Coronary artery (tissue), 2 donors: ENCODE measurements around the gene IDS.
"Not testable (repeated sequence)": the region's sequence is repeated elsewhere in the genome, so short reads cannot be mapped to it uniquely, and the experiment has no call there.

Source experiments
- DNase-seq: peaks from one replicate; pipeline ENCODE4 v3.0.0-alpha.2; 2017; ENCODE audit warnings: low spot score
- H3K27ac ChIP-seq, 2 donors: fragments of 200-600 bp; sonication (generic); one replicate each; pipeline ENCODE4 v1.5.1; 2016 to 2019
- H3K4me3 ChIP-seq: fragments of 200-600 bp; sonication (generic); 2 replicates; pipeline ENCODE4 v1.5.1; 2016; ENCODE audit warnings: mild to moderate bottlenecking, moderate library complexity
- CTCF ChIP-seq: fragments of 200-600 bp; sonication (generic); IDR thresholded peaks from one replicate; pipeline ENCODE4 v1.5.1; 2019; ENCODE audit warnings: antibody characterized with exemption

IDS gene

DNA sequence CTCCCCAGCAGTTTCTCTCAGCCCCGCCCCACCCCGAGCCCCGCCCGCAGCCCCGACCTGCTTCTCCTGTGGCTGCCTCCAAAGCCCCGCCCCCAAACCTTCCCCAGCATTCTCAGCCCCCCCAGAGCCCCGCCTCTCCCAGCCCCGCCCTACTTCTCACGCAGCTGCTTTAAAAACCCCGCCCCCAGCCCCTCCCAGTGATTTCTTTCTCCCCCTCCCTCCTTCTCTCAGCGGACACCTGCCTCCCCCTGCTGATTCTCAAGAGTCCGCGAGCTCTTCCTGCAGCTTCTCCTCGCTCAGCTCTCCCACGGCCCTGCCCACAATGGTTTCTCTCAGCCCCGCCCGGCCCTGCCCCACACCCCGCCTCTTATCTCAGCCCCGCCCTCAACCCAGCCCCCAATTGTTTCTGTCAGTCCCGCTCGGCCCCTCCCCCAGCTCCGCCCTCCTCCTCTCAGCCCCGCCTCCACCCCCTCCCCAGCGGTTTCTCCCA is 35.1 kb upstream of the IDS start:
- no peak for TF ChIP-seq CTCF
- peak overlapping the region; percentile 81 for H3K4me3 ChIP-seq

GRCh38 chrX:149539283-149540130 is 34.4 kb upstream of the IDS start:
- TF ChIP-seq CTCF, result no peak

More for the DNA sequence above, 35.1 kb upstream of the IDS start:
- peak; percentile 91 for DNase-seq
- peak overlapping the region; percentile 79 to 92 for H3K27ac ChIP-seq

DNA sequence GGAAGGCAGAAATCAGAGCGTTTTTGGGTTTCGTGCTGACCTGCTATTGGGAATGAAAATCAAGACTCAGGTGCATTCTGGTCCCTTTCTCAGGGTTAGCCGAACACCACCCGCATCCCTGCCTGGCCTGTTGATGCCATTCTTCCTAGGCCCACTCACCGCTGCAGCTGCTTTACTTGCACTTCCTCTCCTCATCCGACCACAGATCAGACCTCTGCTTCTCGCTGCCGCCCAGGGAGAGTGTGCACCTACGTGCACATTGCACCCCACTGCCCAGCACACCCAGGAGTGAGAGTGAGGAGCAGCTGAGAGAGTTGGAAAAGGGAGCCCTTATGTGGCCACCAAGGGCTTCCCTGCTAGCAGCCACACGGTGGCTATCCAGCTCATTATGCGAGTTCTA is 32.4 kb upstream of the IDS start:
- not testable (repeated sequence) for DNase-seq, H3K27ac ChIP-seq

More at GRCh38 chrX:149539283-149540130, 34.4 kb upstream of the IDS start:
- peak; percentile 92 for DNase-seq
- H3K27ac ChIP-seq, result peak overlapping the region; percentile 60 to 92
- H3K4me3 ChIP-seq, result peak overlapping the region; percentile 81

DNA sequence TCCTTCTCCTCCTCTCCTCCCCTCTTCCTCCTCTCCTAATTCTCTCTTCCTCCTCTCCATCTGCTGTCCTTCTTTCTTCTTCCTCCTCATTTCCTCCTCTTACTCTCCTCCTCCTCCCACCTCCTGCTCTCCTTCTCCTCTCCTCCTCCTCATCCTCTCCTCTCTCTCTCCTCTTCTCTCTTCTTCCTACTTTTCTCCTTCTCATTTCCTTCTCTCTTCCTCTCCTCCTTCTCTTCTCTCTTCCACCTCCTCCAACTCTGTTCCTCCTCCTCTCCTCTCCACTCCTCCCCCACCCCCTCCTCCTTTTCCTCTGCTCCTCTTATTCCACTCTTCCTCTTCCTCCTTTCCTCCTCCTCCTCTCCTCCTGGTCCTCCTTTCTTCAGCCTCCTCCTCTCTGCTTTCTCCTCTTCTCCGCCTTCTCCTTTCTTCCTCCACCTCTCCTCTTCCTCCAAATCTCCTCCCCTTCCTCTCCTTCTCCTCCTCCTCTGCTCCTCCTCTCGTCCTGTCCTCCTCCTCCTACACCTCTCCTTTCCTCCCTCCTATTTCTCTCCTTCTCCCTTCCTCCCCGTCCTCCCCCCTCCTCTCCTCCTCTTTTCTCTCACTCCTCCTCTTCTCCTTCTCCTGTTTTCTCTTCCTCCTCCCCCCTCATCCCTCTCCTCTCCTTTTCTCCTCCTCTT is 30.0 kb upstream of the IDS start:
- H3K4me3 ChIP-seq, H3K27ac ChIP-seq: not testable (repeated sequence)
- peak; percentile 5 for DNase-seq

More for the DNA sequence above, 32.4 kb upstream of the IDS start:
- not testable (repeated sequence) for H3K4me3 ChIP-seq

DNA sequence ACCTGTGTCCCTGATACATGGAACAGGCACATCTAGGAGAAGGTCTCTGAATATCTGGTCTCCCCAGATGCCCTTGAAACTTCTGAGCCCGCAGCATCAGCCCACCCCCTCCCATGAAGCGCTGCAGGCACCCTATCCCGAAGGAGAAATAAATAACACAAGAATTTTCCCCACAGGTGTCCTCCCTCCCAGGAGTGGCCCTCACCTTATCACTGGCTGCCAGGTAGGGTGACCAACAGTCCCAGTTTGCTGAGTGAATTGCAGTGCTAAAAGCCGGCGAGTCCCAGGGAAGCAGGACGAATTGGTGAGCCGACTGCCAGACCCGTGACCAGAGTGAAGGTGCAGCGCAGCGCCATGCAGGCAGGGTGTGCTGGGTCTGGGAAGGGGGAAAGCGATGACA is 28.9 kb upstream of the IDS start:
- H3K4me3 ChIP-seq, H3K27ac ChIP-seq, DNase-seq: not testable (repeated sequence)

- DNase-seq, H3K4me3 ChIP-seq, H3K27ac ChIP-seq: not testable (repeated sequence)
These were observed 27.8 kb upstream of the IDS start for GRCh38 chrX:149532868-149533267.

- no peak overlapping the region for H3K4me3 ChIP-seq
These were observed 26.5 kb upstream of the IDS start for GRCh38 chrX:149531599-149531998.

DNA sequence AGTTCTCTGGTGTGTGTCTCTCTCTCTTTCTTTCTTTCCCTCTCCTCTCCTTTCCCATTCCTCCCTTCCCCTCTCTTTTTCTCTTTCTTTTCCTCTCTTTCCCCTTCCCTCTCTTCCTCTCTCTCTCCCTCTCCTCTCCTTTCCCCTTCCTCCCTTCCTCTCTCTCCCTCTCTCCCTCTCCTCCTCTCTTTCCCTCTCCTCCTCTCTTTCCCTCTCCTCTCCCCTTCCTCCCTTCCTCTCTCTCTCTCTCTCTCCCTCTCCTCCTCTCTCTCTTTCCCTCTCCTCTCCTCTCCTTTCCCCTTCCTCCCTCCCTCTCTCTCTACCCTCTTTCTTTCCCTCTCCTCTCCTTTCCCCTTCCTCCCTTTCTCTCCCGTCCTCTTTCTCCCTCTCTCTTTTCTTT is 23.3 kb upstream of the IDS start:
- Histone ChIP-seq H3K27ac (no peak overlapping the region), H3K4me3 (no peak overlapping the region)
- no peak for TF ChIP-seq CTCF
- DNase-seq, result no peak

More at GRCh38 chrX:149531599-149531998, 26.5 kb upstream of the IDS start:
- no peak overlapping the region for H3K27ac ChIP-seq
- no peak for TF ChIP-seq CTCF
- no peak for DNase-seq

GRCh38 chrX:149527705-149528104 is 22.6 kb upstream of the IDS start:
- no peak for DNase-seq
- Histone ChIP-seq H3K4me3 (no peak overlapping the region), H3K27ac (no peak overlapping the region)
- no peak for TF ChIP-seq CTCF

DNA sequence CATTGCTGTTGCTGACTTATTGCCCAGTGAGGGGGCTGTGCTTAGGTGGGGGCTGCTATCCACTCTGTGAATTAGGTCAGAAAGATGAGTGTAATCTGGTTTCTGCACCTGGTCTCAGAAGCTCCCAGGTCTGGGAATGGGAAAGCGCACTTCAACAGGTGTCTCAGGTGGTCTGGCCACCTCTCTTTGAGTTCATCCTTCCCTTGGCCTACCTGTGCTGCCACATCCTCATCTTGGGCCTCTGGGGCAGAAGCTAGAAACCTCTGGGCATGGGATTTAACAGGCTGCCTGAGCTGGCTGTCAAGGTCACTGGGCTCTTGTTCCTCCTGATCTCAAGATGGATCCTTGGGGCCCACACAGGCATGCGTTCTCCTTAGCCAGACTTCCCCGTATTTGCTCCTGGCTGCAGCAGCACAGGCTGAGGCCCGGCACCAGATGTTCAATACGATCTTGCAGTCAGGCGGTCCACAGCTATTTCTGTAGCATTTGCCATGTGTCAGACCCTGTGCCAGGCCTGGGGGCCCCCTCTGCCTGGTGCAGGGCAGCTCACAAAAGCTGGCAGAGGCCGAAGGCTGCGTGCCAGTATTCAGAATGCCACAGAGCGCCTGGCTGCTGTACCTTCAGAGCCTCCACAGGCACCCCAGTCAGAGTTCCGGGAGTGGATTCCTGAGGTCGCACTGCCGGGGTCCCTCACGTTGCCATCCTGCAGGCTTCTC is 21.4 kb upstream of the IDS start:
- not testable (repeated sequence) for DNase-seq, H3K4me3 ChIP-seq
- H3K27ac ChIP-seq, result peak overlapping the region; percentile 14 to 32

GRCh38 chrX:149525903-149526302 is 20.8 kb upstream of the IDS start:
- H3K4me3 ChIP-seq, DNase-seq: not testable (repeated sequence)
- peak overlapping the region; percentile 14 to 32 for H3K27ac ChIP-seq

GRCh38 chrX:149525389-149525788 is 20.3 kb upstream of the IDS start:
- H3K4me3 ChIP-seq, DNase-seq: not testable (repeated sequence)
- peak overlapping the region in 1 of 2 donors; percentile 41 for H3K27ac ChIP-seq
